PC-9 (cell line): ENCODE data around the gene ASF1A. TPM values are rescaled to one million over a fixed set of nuclear protein-coding genes. Genes with fewer than 3 reads are reported as not detected.

Source experiments
- BruUV-seq: library from RNA; stranded (reverse); fragments of 400-500 nt; replicated peaks from 2 replicates; lab custom pipeline; 2021; lab: Mats Ljungman, UMichigan
- CTCF ChIA-PET: fragments of 300-600 bp; sonication (Branson Sonifier 250); formaldehyde crosslinking; loops from one replicate; lab custom pipeline; 2022; ENCODE audit warnings: antibody characterized with exemption; lab: Charles Lee
- POLR2A ChIA-PET: fragments of 300-600 bp; sonication (Branson Sonifier 250); formaldehyde crosslinking; loops from one replicate; lab custom pipeline; 2022; ENCODE audit warnings: antibody characterized with exemption; ENCODE audit not compliant: unreplicated experiment; lab: Charles Lee
- DNase-seq, 2 experiments: peaks; one replicate each; pipeline versions ENCODE4 v3.0.0 to v3.0.0-alpha.2; 2015 to 2022; ENCODE audit warnings: mixed read lengths in 1 of 2
- H2AFZ ChIP-seq: fragments of 200-600 bp; sonication (generic); 2 replicates; pipeline ENCODE4 v1.8.1; 2017; ENCODE audit warnings: antibody characterized with exemption
- H3F3A ChIP-seq: fragments of 200-600 bp; sonication (generic); 2 replicates; pipeline ENCODE4 v1.8.1; 2017; ENCODE audit warnings: antibody characterized with exemption, mild to moderate bottlenecking, low read depth; ENCODE audit not compliant: insufficient read depth
- H3K27ac ChIP-seq: fragments of 200-600 bp; sonication (generic); 2 replicates; pipeline ENCODE4 v1.6.1; 2016; ENCODE audit warnings: mixed run types
- H3K27me3 ChIP-seq: fragments of 200-600 bp; sonication (generic); 2 replicates; pipeline ENCODE4 v1.6.1; 2016; ENCODE audit warnings: low read depth, mixed run types; ENCODE audit not compliant: insufficient read depth
- H3K36me3 ChIP-seq: fragments of 200-600 bp; sonication (generic); 2 replicates; pipeline ENCODE4 v1.6.1; 2016; ENCODE audit warnings: low read depth, mixed run types
- H3K4me1 ChIP-seq: fragments of 200-600 bp; sonication (generic); replicated peaks from 2 replicates; pipeline ENCODE4 v1.6.1; 2016; ENCODE audit warnings: mixed run types; ENCODE audit not compliant: insufficient read depth
- H3K4me2 ChIP-seq: fragments of 200-600 bp; sonication (generic); 2 replicates; pipeline ENCODE4 v1.6.1; 2017; ENCODE audit warnings: mixed run types
- H3K4me3 ChIP-seq: fragments of 200-600 bp; sonication (generic); 2 replicates; pipeline ENCODE4 v1.6.1; 2016; ENCODE audit warnings: mixed run types
- H3K79me2 ChIP-seq: fragments of 200-600 bp; sonication (generic); 2 replicates; pipeline ENCODE4 v1.6.1; 2017; ENCODE audit warnings: low read depth, mixed run types
- H3K9me2 ChIP-seq: fragments of 200-600 bp; sonication (generic); 2 replicates; pipeline ENCODE4 v1.8.1; 2017; ENCODE audit warnings: mild to moderate bottlenecking; ENCODE audit not compliant: insufficient read depth
- H3K9me3 ChIP-seq: fragments of 200-600 bp; sonication (generic); 2 replicates; pipeline ENCODE4 v1.8.1; 2016; ENCODE audit warnings: low read depth; ENCODE audit not compliant: insufficient read depth
- H4K20me1 ChIP-seq: fragments of 200-600 bp; sonication (generic); 2 replicates; pipeline ENCODE4 v1.8.1; 2017; ENCODE audit not compliant: insufficient read depth
- CTCF ChIP-seq: fragments of 200-600 bp; sonication (generic); conservative IDR thresholded peaks from 2 replicates; pipeline ENCODE4 v1.6.1; 2017; ENCODE audit warnings: mixed run types, antibody characterized with exemption, mild to moderate bottlenecking, moderate library complexity
- EZH2 ChIP-seq: fragments of 200-600 bp; sonication (generic); IDR thresholded peaks from 2 replicates; pipeline ENCODE4 v1.8.0; 2017; ENCODE audit warnings: antibody characterized with exemption, low read depth
- intact Hi-C: fragments of 100-400 bp; cut with micrococcal nuclease; formaldehyde crosslinking; loops from one replicate; pipeline ENCODE4 v1.10.0; 2022; ENCODE audit not compliant: unreplicated experiment
- total RNA-seq: library from RNA; stranded (reverse); gene quantifications from 2 replicates; pipeline ENCODE4 v1.2.3, GENCODE V29; 2021

ASF1A gene
- total RNA-seq, 1 experiment from 2014 or later: 39.5 TPM

DNA sequence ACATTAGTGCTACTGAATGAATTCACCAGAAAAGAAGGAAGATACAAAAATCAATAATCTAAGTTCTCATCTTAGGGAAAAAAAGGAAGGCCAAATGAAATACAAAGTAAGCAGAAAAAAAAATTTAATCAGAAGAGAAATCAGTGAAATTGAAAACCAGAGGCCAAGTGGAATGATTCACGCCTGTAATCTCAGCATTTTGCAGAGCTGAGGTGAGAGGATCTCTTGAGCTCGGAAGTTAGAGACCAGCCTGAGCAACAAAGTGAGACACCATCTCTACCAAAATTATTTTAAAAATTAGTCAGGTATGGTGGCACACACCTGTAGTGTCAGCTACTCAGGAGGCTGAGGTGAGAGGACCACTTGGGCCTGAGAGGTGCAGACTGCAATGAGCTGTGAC, 21.2 kb upstream of the ASF1A start:
- H3K27ac ChIP-seq: no peak overlapping the region
- H3K4me2 ChIP-seq: no peak overlapping the region
- no peak overlapping the region for H3K4me3 ChIP-seq
- no peaks in the 10 kb centered on the region for H4K20me1 ChIP-seq
- TF ChIP-seq EZH2 (no peak), CTCF (no peak)
- DNase-seq: no peak
- ChIA-PET POLR2A (no interaction called here), CTCF (no interaction called here)
- H3F3A ChIP-seq: no peaks in the 10 kb centered on the region
- no peaks in the 10 kb centered on the region for H3K4me1 ChIP-seq
- intact Hi-C loops: no loop called here
- H3K36me3 ChIP-seq: no peaks in the 10 kb centered on the region
- peaks cover 7% of the 10 kb centered on the region for H3K79me2 ChIP-seq
- no peaks in the 10 kb centered on the region for H3K9me2 ChIP-seq
- no peaks in the 10 kb centered on the region for H3K9me3 ChIP-seq
- H3K27me3 ChIP-seq: no peaks in the 10 kb centered on the region
- no peak overlapping the region for H2AFZ ChIP-seq
- BruUV-seq: no TSS peak

DNA sequence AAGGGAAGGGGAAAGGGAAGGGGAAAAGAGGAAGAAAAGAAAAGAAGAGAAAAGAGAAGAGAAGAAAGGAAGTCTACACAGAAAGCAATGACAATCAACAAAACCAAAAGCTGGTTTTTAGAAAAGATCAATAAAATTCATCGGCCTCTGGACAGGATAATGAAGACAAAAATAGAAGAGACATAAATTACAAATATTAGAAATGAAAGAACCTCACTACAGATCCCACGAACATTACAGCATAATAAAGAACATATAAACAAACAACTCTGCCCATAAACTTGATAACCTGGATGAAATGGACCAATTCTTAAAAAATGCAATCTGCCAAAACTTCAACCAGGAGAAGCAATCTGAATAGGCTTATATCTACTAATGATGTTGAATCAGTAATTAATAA, 20.7 kb upstream of the ASF1A start:
- no peak overlapping the region for H3K4me2 ChIP-seq
- H3K36me3 ChIP-seq: no peaks in the 10 kb centered on the region
- peaks cover 7% of the 10 kb centered on the region for H3K79me2 ChIP-seq
- TF ChIP-seq CTCF (no peak), EZH2 (no peak)
- no peaks in the 10 kb centered on the region for H3K27me3 ChIP-seq
- intact Hi-C loops: no loop called here
- no peaks in the 10 kb centered on the region for H3K4me1 ChIP-seq
- H3K4me3 ChIP-seq: no peak overlapping the region
- no peaks in the 10 kb centered on the region for H3K9me2 ChIP-seq
- DNase-seq: no peak
- no peaks in the 10 kb centered on the region for H3K9me3 ChIP-seq
- no TSS peak for BruUV-seq
- H3F3A ChIP-seq: no peaks in the 10 kb centered on the region
- ChIA-PET CTCF (no interaction called here), POLR2A (no interaction called here)
- H3K27ac ChIP-seq: no peak overlapping the region
- no peak overlapping the region for H2AFZ ChIP-seq
- H4K20me1 ChIP-seq: no peaks in the 10 kb centered on the region

GRCh38 chr6:118875672-118876071, 18.3 kb upstream of the ASF1A start:
- no TSS peak for BruUV-seq
- TF ChIP-seq EZH2: no peak
- no peak for TF ChIP-seq CTCF
- Histone ChIP-seq H2AFZ (no peak overlapping the region), H3K79me2 (peaks cover 10% of the 10 kb centered on the region; the same call in 1 of the 2 replicates), H3K4me3 (no peak overlapping the region), H3K4me1 (no peaks in the 10 kb centered on the region), H3K27ac (no peak overlapping the region), H3K4me2 (no peak overlapping the region), H3F3A (no peaks in the 10 kb centered on the region), H3K9me3 (no peaks in the 10 kb centered on the region), H3K9me2 (no peaks in the 10 kb centered on the region), H4K20me1 (no peaks in the 10 kb centered on the region), H3K27me3 (no peaks in the 10 kb centered on the region), H3K36me3 (no peaks in the 10 kb centered on the region)
- POLR2A ChIA-PET: no interaction called here
- DNase-seq: no peak
- intact Hi-C loops: no loop called here
- CTCF ChIA-PET: interaction anchor here (0.6 kb wide), 1 partner anchor 310 kb away, joined by 5 read pairs; no protein-coding TSS in a partner anchor
